ENCODE data around the gene PHYH.
"Not testable (repeated sequence)": the region's sequence is repeated elsewhere in the genome, so short reads cannot be mapped to it uniquely, and the experiment has no call there.

Gene PHYH

DNA sequence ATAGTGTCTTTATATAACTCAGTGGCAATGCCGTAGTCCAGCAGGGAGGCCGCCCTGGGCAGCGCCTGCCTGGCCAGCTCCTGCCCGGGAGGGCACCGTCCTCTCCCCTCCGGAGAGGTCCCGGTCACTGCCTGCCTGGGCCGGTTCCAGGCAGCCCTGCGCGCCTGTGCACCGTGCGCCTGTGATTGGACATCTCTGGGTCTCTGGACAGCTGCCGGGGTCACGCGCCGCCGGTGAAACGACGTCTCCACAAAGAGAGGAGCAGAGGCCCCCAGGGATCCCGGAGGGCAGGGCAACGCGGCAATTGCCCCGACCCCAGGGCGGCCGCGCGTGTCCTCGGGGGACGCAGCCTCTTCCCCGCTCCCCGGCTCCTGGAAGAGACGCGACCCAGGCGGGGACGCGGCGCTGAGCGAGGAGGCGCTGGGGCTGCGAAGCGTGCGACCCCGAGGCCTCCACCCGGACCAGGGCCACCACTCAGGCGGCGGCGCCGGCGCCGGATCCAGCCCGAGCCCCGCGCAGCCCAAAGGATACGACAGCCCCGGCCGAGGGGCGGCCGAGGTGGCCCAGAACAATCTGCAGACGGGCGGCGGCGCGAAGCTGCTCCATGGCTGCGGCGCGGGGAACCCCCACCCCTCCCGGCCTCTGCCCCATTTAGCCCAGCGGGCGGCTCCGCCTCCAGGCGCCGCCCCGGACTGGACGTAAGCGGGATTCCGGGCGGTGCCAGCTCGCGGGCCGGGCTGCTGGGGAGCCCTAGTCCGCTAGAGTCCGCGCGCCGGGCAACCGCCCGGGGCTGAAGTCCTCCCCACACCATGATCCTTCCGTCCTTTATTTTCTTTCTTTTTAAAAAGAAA, at the start of gene PHYH:
Gene PHYH, minus strand, starts transcription at position 628 of the 851 bp plus-strand sequence. Its CDS starts 22 bp downstream, at position 606.
- DNase-seq (ENCODE audit: low read depth) = peak; percentile 61

GRCh38 chr10:13348216-13349017, 48.6 kb upstream of the PHYH start, which contains the start of gene SEPHS1:
TSS of gene SEPHS1 (minus strand) at chr10:13348293. CDS start at chr10:13344950, 3,343 bp downstream.
- DNase-seq (ENCODE audit: low read depth) = no peak

DNA sequence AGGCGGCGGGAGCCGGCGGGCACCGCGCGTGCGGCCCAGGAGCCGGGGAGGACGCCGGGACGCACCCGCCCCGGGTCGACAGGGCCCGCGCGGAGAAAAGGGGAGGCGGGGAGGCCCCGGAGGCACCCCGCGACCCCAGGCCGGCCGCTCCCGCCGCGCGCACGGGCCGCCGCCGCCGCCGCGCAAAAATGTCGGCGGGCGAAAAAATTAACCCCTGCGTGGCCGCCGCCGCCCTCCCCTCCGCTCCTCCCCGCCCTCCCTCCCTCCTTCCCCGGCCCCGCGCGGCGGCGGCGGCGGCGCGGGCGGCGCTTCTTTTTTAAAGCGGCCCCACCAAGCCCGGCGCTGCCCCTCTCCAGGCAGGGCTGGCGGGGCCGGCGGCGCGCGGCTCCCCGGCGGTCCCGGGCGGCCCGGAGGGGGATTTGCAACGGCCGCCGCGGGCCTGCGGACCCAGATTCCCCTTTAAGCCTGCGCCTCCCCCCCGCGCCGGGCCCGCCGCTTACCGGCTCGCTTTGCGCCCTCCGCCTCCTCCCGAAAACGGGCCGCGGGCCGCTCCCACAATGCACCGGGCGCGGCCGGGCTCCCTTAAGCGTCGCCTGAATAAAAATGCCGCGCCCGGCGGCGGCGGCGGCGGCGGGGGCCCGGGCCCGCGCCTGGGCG, 47.8 kb upstream of the PHYH start:
- DNase-seq (ENCODE audit: low read depth) = peak; percentile 52

GRCh38 chr10:13347043-13347499, 47.2 kb upstream of the PHYH start:
- DNase-seq (ENCODE audit: low read depth) = no peak

- DNase-seq (ENCODE audit: low read depth) = no peak
These were observed 46.6 kb upstream of the PHYH start for GRCh38 chr10:13346283-13347042.

DNA sequence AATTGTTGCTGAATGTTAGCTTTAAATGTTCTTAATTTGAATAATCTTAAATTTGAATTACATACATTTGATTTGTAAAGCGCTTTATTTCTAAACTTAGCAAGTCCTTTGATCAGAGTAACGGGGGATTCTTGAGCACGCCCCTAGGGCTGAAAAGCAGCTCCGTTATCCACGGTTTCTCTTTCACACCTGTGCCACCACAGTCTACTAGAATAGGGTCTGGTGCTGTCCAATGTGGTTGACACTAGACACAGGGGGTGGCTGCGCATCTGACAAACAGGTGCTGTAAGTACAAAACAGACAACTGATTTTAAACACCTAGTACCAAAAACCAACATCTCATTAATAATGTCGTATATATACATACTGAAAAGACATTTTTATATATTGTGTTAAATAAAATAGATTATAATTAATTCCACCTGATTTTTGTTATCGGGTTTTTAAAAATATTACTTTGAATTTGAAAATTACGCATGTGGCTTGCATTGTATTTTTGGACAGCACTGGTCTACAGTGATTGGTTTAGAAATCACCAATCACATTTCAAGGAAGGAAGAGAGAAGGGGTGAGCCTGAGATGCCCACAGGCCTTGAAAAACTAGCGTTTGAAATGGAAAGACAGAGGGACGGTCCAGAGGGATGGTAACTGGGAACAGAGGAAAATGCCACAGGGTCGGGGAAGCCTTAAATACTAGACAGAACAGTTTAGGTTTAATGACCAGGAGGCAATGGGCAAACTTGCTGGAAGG, 40.9 kb upstream of the PHYH start:
- DNase-seq (ENCODE audit: low read depth) = no peak

DNA sequence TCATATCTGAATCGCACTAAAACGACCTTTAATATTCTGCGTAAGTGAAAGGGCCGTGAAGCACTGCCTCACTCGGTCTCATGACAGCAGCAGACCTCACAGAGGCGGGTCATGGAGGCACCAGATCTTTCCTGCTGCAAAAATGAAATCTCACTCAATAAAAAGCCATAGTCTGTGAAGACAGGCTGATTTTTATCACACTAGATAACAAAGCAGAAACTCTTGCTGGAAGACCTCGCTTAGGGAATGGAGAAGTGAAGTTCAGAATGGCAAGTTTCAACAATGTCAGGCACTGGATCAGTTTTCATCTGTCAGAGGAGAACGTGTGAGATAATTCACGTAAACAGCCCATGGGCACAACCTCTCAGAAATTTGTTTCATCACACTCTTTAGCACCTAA, 40.2 kb upstream of the PHYH start:
- DNase-seq (ENCODE audit: low read depth) = no peak

- no peak for DNase-seq (ENCODE audit: low read depth)
These were observed 38.7 kb upstream of the PHYH start for GRCh38 chr10:13338390-13339110.

DNA sequence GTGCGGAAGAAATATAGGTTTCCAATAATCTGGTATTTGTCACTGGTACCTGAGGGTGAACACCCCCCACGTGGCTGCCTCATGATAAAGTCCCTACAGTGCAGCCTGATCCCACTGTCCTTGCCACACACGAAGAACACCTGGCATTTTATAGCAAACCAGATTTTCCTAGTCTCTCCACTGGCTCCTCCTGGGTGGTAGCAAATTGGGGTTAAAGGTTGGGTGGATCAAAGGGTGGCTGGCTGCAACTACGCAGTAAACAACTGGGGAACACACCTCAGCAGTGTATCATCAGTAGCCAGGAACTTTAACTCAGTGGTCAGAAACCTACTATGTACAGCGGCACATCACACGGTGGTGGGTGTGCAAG, 37.9 kb upstream of the PHYH start:
- no peak for DNase-seq (ENCODE audit: low read depth)

DNA sequence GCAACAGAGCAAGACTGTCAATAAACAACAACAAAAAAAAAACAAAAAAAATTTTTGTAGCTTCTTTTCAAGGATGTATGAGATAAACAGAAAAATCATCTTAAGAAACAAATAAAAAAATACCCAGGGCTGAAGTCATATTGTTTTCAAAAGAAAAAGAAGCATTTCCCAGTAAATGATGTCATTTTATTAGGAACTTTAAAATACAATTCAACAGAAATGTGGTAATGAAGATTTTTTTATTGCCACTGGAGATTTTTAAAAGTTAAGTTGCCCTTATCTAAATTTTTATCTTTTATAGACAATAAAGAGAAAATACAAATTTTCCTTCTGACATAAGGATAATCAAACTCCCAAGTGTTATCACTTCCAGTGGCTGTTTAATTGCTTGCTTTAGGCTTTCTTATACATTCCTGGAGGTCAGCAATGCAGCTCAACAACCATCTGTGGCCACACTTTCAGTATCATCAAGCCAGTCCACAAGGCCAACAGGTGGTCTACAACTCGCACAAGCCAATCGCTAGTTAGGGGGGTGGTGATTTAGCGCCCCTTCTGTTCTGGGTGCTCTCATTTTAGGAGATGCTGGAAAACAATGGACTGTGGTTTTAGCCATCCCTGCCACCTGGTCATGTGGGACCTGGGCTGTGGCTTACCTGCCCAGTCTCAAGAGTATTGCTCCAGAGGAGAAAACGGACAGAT, 37.4 kb upstream of the PHYH start:
- no peak for DNase-seq (ENCODE audit: low read depth)

DNA sequence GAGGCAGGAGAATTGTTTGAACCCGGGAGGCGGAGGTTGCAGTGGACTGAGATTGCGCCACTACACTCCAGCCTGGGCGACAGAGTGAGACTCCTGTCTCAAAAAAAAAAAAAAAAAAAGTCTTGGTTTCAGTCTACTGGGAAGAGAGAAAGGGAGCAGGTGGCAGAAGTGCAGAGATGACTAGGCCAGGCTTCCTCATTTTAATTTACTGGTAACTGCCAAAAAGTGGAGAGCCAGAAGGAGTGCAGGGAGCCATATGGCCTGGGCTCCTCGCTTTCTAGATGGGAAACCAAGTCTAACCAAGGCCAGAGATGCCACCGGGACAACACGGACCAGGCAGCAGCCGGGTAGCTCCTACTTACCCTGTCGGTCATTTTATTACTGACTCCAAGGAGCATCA, 36.0 kb upstream of the PHYH start:
- no peak for DNase-seq (ENCODE audit: low read depth)

GRCh38 chr10:13334556-13334955, 34.7 kb upstream of the PHYH start:
- DNase-seq (ENCODE audit: low read depth) = no peak

DNA sequence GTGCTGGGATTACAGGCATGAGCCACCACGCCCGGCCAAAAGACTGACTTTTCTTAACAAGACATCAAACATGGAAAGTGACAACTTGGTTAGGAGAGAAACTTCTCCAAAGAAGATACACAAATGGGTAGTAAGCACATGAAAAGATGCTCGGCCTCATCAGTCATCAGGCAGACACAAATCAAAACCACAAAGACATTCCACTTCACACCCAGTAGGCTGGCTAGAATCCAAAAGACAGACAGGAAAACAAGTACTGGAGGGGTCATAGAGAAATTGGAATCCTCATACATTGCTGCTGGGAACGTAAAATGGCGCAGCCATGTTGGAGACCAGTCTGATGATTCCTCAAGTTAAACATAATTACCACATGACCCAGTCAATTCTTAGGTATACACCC, 31.8 kb upstream of the PHYH start:
- no peak for DNase-seq (ENCODE audit: low read depth)

- DNase-seq (ENCODE audit: low read depth) = not testable (repeated sequence)
These were observed 31.1 kb upstream of the PHYH start for GRCh38 chr10:13330980-13331379.

- no peak for DNase-seq (ENCODE audit: low read depth)
These were observed 29.7 kb upstream of the PHYH start for GRCh38 chr10:13329565-13329964.

- DNase-seq (ENCODE audit: low read depth) = no peak
These were observed 28.7 kb upstream of the PHYH start for GRCh38 chr10:13328613-13329012.

DNA sequence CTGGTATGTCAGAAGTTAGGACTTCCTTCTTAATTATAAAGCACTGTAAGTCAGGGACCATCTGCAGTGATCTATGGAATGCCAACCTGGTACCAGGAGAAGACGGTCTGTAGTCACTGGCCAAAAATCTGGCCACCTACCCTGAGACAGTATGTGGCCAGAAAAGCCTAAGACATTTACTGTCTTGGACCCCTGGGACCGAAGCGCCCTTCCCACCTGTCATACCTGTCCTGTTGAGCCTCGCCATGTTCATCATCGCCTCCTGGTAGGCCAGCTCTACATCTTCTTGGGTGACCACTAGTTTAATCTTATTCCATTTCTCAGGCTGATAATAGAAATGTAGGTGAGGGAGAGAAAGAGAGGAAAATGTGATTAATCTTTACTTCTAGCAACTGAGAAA, 28.3 kb upstream of the PHYH start:
- no peak for DNase-seq (ENCODE audit: low read depth)

DNA sequence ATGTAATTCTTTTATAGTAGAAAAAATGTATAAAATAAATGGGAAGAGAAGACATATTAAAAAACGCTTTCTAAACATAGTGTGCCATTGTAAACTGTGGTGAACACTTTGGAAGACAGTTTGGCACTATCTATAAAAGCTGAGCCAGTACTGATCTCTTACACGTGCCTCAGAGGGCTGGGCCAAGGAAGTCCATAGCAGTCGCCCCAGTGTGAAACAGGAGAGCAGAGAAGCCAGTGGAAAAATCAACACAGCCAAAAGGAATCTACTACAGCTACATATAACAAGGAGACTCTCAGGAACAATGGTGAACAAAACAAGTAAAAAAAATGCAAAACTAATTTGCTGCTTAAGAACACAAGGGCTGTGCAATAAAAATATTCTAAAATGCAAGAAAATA, 27.7 kb upstream of the PHYH start:
- no peak for DNase-seq (ENCODE audit: low read depth)

- no peak for DNase-seq (ENCODE audit: low read depth)
These were observed 22.8 kb upstream of the PHYH start for GRCh38 chr10:13322615-13323148.

All from stimulated activated CD8-positive, alpha-beta memory T cell treated with anti-CD3 and anti-CD28 coated beads, Interleukin-15, amount 100 ng/mL, for 1 hour (primary cell).